GM18505 (cell line): ENCODE data around the gene SMG6.
A peak's percentile ranks its signal among the peaks of the same experiment; 100 is the strongest.

Experiments
- ATAC-seq: cut with Tn5 transposase; IDR thresholded peaks from one replicate; pipeline ENCODE4 v1.9.1; 2021; ENCODE audit not compliant: unreplicated experiment
- POLR2A ChIP-seq: IDR thresholded peaks from 4 replicates; pipeline ENCODE4 v1.6.1; 2011; ENCODE audit warnings: borderline replicate concordance; ENCODE audit not compliant: insufficient read depth, insufficient read length; ENCODE audit errors: extremely low read depth

The SMG6 gene

GRCh38 chr17:2053380-2054261, 250.0 kb downstream of the SMG6 start:
- ATAC-seq, result no peak
- TF ChIP-seq POLR2A, result no peak

GRCh38 chr17:2051933-2052559, 251.5 kb downstream of the SMG6 start:
- no peak for TF ChIP-seq POLR2A
- no peak for ATAC-seq

GRCh38 chr17:2051061-2051932, 252.3 kb downstream of the SMG6 start:
- no peak for TF ChIP-seq POLR2A
- ATAC-seq, result no peak

GRCh38 chr17:2050300-2051060, 253.1 kb downstream of the SMG6 start:
- ATAC-seq, result peak; percentile 26
- no peak for TF ChIP-seq POLR2A

- no peak for TF ChIP-seq POLR2A
- ATAC-seq, result peak; percentile 46
These were observed 254.0 kb downstream of the SMG6 start for GRCh38 chr17:2049333-2050299.

GRCh38 chr17:2048805-2049204, 254.8 kb downstream of the SMG6 start:
- no peak for ATAC-seq
- no peak for TF ChIP-seq POLR2A

- no peak for TF ChIP-seq POLR2A
- ATAC-seq, result no peak
These were observed 256.0 kb downstream of the SMG6 start for GRCh38 chr17:2047590-2047989.

GRCh38 chr17:2044263-2044894, 259.2 kb downstream of the SMG6 start:
- no peak for ATAC-seq
- TF ChIP-seq POLR2A, result peak; percentile 23

GRCh38 chr17:2043785-2044184, 259.8 kb downstream of the SMG6 start:
- no peak for ATAC-seq
- no peak for TF ChIP-seq POLR2A

- TF ChIP-seq POLR2A, result no peak
- no peak for ATAC-seq
These were observed 260.7 kb downstream of the SMG6 start for GRCh38 chr17:2042933-2043332.

GRCh38 chr17:2042390-2042847, 261.2 kb downstream of the SMG6 start:
- TF ChIP-seq POLR2A, result no peak
- ATAC-seq, result no peak

- ATAC-seq, result peak; percentile 86
These were observed 261.8 kb downstream of the SMG6 start, which contains the start of gene OVCA2 for GRCh38 chr17:2041561-2042389. Gene OVCA2, plus strand, starts transcription at chr17:2042022. Its CDS starts 26 bp downstream, at chr17:2042048.

More at GRCh38 chr17:2041561-2042389, 261.8 kb downstream of the SMG6 start, which contains the start of gene OVCA2:
- peak; percentile 86 for TF ChIP-seq POLR2A
